ENCODE results near the gene DSN1. TPM values are rescaled to one million over a fixed set of nuclear protein-coding genes. Genes with fewer than 3 reads are reported as not detected.

Gene DSN1
- polyA plus RNA-seq, 1 of the 3 experiments (the other 2 are of a cell fraction): 7.3 TPM

DNA sequence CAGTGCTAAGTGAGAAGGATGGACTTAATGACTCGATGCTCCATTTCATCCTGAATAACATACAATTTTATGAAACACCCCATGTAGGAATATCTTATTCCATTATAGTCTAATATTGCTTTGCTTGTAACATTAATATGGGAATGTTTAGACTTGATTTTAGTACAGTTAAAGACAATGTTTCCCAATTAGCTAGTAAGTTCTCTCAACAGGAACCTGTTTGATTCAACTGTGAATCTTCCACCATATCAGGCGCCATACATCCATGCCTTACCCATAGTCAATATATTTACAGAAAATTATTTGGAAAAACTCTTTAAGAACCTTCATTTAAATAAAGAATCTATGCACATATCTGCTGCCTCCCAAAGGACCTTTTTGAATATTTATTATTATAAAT is 31.0 kb downstream of the DSN1 start:
- 92% methylated on average over 2 of the region's 2 CpGs for WGBS (ENCODE audit: low lambda C conversion rate)
- no peak for DNase-seq
- no peak for TF ChIP-seq SMC3 (IDR thresholded peaks at IDR 0.05; ENCODE audit: low read depth, low read length)
- TF ChIP-seq, protein P1, sequence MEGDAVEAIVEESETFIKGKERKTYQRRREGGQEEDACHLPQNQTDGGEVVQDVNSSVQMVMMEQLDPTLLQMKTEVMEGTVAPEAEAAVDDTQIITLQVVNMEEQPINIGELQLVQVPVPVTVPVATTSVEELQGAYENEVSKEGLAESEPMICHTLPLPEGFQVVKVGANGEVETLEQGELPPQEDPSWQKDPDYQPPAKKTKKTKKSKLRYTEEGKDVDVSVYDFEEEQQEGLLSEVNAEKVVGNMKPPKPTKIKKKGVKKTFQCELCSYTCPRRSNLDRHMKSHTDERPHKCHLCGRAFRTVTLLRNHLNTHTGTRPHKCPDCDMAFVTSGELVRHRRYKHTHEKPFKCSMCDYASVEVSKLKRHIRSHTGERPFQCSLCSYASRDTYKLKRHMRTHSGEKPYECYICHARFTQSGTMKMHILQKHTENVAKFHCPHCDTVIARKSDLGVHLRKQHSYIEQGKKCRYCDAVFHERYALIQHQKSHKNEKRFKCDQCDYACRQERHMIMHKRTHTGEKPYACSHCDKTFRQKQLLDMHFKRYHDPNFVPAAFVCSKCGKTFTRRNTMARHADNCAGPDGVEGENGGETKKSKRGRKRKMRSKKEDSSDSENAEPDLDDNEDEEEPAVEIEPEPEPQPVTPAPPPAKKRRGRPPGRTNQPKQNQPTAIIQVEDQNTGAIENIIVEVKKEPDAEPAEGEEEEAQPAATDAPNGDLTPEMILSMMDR (IDR thresholded peaks at IDR 0.05): no peak
- TF ChIP-seq ZBTB33 (IDR thresholded peaks at IDR 0.05; ENCODE audit: borderline replicate concordance, low read depth): no peak
- no peak for TF ChIP-seq TAF1 (IDR thresholded peaks at IDR 0.05; ENCODE audit: borderline replicate concordance, low read depth, low read length)
- no peak for TF ChIP-seq ELF1 (IDR thresholded peaks at IDR 0.05)
- TF ChIP-seq FOXJ3 (CRISPR knock-in tag; IDR thresholded peaks at IDR 0.05): no peak
- TF ChIP-seq FOSL2 (IDR thresholded peaks at IDR 0.05; ENCODE audit: borderline replicate concordance, low read depth): no peak
- no peak for TF ChIP-seq EZH2phosphoT487 (IDR thresholded peaks at IDR 0.05; ENCODE audit: borderline replicate concordance, low read depth)
- no peak for TF ChIP-seq IRF3 (IDR thresholded peaks at IDR 0.05; ENCODE audit: low read depth, low read length)
- TF ChIP-seq SIN3A (IDR thresholded peaks at IDR 0.05; ENCODE audit: borderline replicate concordance, low read depth, low read length): no peak
- TF ChIP-seq, protein P2, sequence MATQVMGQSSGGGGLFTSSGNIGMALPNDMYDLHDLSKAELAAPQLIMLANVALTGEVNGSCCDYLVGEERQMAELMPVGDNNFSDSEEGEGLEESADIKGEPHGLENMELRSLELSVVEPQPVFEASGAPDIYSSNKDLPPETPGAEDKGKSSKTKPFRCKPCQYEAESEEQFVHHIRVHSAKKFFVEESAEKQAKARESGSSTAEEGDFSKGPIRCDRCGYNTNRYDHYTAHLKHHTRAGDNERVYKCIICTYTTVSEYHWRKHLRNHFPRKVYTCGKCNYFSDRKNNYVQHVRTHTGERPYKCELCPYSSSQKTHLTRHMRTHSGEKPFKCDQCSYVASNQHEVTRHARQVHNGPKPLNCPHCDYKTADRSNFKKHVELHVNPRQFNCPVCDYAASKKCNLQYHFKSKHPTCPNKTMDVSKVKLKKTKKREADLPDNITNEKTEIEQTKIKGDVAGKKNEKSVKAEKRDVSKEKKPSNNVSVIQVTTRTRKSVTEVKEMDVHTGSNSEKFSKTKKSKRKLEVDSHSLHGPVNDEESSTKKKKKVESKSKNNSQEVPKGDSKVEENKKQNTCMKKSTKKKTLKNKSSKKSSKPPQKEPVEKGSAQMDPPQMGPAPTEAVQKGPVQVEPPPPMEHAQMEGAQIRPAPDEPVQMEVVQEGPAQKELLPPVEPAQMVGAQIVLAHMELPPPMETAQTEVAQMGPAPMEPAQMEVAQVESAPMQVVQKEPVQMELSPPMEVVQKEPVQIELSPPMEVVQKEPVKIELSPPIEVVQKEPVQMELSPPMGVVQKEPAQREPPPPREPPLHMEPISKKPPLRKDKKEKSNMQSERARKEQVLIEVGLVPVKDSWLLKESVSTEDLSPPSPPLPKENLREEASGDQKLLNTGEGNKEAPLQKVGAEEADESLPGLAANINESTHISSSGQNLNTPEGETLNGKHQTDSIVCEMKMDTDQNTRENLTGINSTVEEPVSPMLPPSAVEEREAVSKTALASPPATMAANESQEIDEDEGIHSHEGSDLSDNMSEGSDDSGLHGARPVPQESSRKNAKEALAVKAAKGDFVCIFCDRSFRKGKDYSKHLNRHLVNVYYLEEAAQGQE (IDR thresholded peaks at IDR 0.05; ENCODE audit: low read depth, low read length): no peak
- TF ChIP-seq GABPA (IDR thresholded peaks at IDR 0.05; ENCODE audit: low read depth): no peak
- Histone ChIP-seq H3K9me3 (no peaks in the 10 kb centered on the region), H3K4me3 (ENCODE audit: low read depth in 2 of 2, low read length in 1 of 2) (no peak overlapping the region), H3K9me2 (no peaks in the 10 kb centered on the region), H3K27ac (ENCODE audit: low read depth in 2 of 2, low read length in 1 of 2) (no peak overlapping the region), H3F3A (replicated peaks; ENCODE audit: insufficient read depth) (peaks cover 8% of the 10 kb centered on the region), H3K4me1 (ENCODE audit: control insufficient read depth in 1 of 2, insufficient read depth in 2 of 2, low read depth in 1 of 2, low read length in 1 of 2) (peaks cover 0 to 18% of the 10 kb centered on the region in 2 experiments; a peak in 2 of 4 replicates), H4K20me1 (ENCODE audit: insufficient read depth) (no peaks in the 10 kb centered on the region), H3K36me3 (replicated peaks in 1 of 2; ENCODE audit: control insufficient read depth in 1 of 2, insufficient read depth in 2 of 2, low read length in 1 of 2) (no peaks in the 10 kb centered on the region), H3K79me2 (ENCODE audit: insufficient read depth) (peaks cover 13% of the 10 kb centered on the region; the same call in 1 of the 2 replicates), H3K4me2 (no peak overlapping the region), H3K9ac (no peak overlapping the region), H3K27me3 (ENCODE audit: insufficient read depth) (no peaks in the 10 kb centered on the region), H2AFZ (ENCODE audit: low read depth) (no peak overlapping the region)
- CTCF ChIA-PET: no interaction called here
- POLR2A ChIA-PET: no interaction called here
